MM.1S (cell line): Measurements from ENCODE around the gene NDUFS8.

Source experiments
- DNase-seq: peaks from one replicate; pipeline ENCODE4 v3.0.0-alpha.2; 2015
- H2AFZ ChIP-seq: fragments of 300-600 bp; sonication (generic); 2 replicates; pipeline ENCODE4 v1.6.0; 2016; ENCODE audit warnings: antibody characterized with exemption, low read length
- H3F3A ChIP-seq: fragments of 300-600 bp; sonication (generic); 2 replicates; pipeline ENCODE4 v1.6.1; 2016; ENCODE audit warnings: mild to moderate bottlenecking, antibody characterized with exemption, low read length, moderate library complexity, mixed read lengths; ENCODE audit not compliant: insufficient read depth
- H3K27ac ChIP-seq: fragments of 300-600 bp; sonication (generic); 2 replicates; pipeline ENCODE4 v1.5.1; 2016; ENCODE audit warnings: mild to moderate bottlenecking, low read length
- H3K27me3 ChIP-seq: fragments of 300-600 bp; sonication (generic); replicated peaks from 2 replicates; pipeline ENCODE4 v1.6.0; 2016; ENCODE audit warnings: low read length; ENCODE audit not compliant: insufficient read depth
- H3K36me3 ChIP-seq: fragments of 300-600 bp; sonication (generic); replicated peaks from 2 replicates; pipeline ENCODE4 v1.6.1; 2016; ENCODE audit warnings: mild to moderate bottlenecking, low read length, mixed read lengths; ENCODE audit not compliant: insufficient read depth
- H3K4me1 ChIP-seq: fragments of 300-600 bp; sonication (generic); 2 replicates; pipeline ENCODE4 v1.6.1; 2016; ENCODE audit warnings: low read length, mixed read lengths
- H3K4me2 ChIP-seq: fragments of 300-600 bp; sonication (generic); 2 replicates; pipeline ENCODE4 v1.6.0; 2016; ENCODE audit warnings: low read depth, low read length
- H3K4me3 ChIP-seq: fragments of 300-600 bp; sonication (generic); 2 replicates; pipeline ENCODE4 v1.5.1; 2016; ENCODE audit warnings: low read length, mixed read lengths
- H3K79me2 ChIP-seq: fragments of 300-600 bp; sonication (generic); 2 replicates; pipeline ENCODE4 v1.6.1; 2016; ENCODE audit warnings: mixed run types, low read length, mixed read lengths
- H3K9ac ChIP-seq: fragments of 300-600 bp; sonication (generic); 2 replicates; pipeline ENCODE4 v1.6.1; 2016; ENCODE audit warnings: low read length, mixed read lengths
- H3K9me2 ChIP-seq: fragments of 300-600 bp; sonication (generic); replicated peaks from 2 replicates; pipeline ENCODE4 v1.6.1; 2016; ENCODE audit warnings: mild to moderate bottlenecking, low read length, mixed read lengths; ENCODE audit not compliant: insufficient read depth
- H3K9me3 ChIP-seq: fragments of 300-600 bp; sonication (generic); replicated peaks from 2 replicates; pipeline ENCODE4 v1.6.1; 2016; ENCODE audit warnings: mild to moderate bottlenecking, low read length, mixed read lengths; ENCODE audit not compliant: insufficient read depth
- H4K20me1 ChIP-seq: fragments of 300-600 bp; sonication (generic); 2 replicates; pipeline ENCODE4 v1.6.1; 2016; ENCODE audit warnings: mild to moderate bottlenecking, low read length, moderate library complexity, mixed read lengths; ENCODE audit not compliant: insufficient read depth
- EZH2 ChIP-seq: fragments of 300-600 bp; sonication (generic); optimal IDR thresholded peaks from 2 replicates; pipeline ENCODE3; 2017; ENCODE audit warnings: low read depth, mild to moderate bottlenecking, antibody characterized with exemption, low read length, mixed read lengths
- EZH2phosphoT487 ChIP-seq: fragments of 300-600 bp; sonication (generic); IDR thresholded peaks from 2 replicates; pipeline ENCODE4 v1.6.1; 2018; ENCODE audit warnings: antibody characterized with exemption, low read length
- TF ChIP-seq, protein P1 (sequence below): fragments of 300-600 bp; sonication (generic); IDR thresholded peaks from 2 replicates; pipeline ENCODE4 v1.5.1; 2016; ENCODE audit warnings: antibody characterized with exemption, low read length, mixed read lengths

NDUFS8 gene

DNA sequence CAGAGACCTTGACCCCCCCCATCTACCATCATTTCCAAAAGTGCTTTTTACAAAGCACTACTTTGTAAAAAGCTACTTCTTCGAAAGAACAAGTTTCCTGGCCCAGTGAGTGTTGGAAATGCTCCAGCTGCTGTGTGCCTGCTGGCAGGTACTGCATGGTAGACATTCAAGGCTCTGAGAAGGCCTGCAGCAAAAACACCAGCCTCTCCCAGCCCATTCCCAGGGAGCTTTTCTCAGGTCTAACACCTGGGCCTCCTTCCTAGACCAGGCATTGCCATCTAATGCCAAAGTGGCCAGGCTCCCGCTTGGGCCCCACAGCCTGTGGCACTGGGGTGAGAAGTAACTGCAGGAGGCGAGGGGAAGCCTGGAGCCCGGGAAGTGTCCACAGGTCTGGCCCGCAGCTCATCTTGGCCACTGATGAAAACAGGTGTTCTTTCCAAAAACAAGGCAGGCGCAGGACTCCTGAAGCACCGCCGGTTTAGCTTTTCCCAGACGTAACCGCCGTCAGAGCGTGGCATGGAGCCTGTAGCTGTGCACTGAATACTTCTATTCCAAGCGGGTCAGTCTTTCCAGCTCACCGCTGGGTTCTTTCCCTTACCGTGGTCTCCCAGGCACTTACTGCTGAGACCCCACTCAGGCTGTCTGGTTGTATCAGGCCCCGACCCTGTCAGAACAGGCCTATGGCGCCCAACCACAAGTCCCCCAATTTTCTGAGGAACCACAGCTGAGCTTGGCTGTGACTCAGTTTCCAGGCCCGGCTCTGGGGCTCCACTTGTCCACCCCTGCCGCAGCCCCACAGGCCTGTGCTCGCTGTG, 7.1 kb downstream of the NDUFS8 start:
- Histone ChIP-seq H3K27me3 (no peaks in the 10 kb centered on the region), H3K27ac (peak overlapping the region; percentile 76; the same call in 1 of the 2 replicates), H2AFZ (no peak overlapping the region), H3F3A (peaks cover 27% of the 10 kb centered on the region), H3K4me2 (peak overlapping the region; percentile 95; the same call in 1 of the 2 replicates), H3K36me3 (peaks cover 2% of the 10 kb centered on the region; the same call in 1 of the 2 replicates), H4K20me1 (peaks cover 5% of the 10 kb centered on the region; the same call in 1 of the 2 replicates), H3K9me2 (no peaks in the 10 kb centered on the region), H3K4me3 (no peak overlapping the region), H3K79me2 (peaks cover 57% of the 10 kb centered on the region), H3K9me3 (no peaks in the 10 kb centered on the region), H3K4me1 (peaks cover 16% of the 10 kb centered on the region), H3K9ac (0 out of 2 replicates have a peak overlapping the region, but pooled peaks have one; percentile 84)
- no peak for TF ChIP-seq EZH2
- TF ChIP-seq, protein P1, sequence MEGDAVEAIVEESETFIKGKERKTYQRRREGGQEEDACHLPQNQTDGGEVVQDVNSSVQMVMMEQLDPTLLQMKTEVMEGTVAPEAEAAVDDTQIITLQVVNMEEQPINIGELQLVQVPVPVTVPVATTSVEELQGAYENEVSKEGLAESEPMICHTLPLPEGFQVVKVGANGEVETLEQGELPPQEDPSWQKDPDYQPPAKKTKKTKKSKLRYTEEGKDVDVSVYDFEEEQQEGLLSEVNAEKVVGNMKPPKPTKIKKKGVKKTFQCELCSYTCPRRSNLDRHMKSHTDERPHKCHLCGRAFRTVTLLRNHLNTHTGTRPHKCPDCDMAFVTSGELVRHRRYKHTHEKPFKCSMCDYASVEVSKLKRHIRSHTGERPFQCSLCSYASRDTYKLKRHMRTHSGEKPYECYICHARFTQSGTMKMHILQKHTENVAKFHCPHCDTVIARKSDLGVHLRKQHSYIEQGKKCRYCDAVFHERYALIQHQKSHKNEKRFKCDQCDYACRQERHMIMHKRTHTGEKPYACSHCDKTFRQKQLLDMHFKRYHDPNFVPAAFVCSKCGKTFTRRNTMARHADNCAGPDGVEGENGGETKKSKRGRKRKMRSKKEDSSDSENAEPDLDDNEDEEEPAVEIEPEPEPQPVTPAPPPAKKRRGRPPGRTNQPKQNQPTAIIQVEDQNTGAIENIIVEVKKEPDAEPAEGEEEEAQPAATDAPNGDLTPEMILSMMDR, result no peak
- TF ChIP-seq EZH2phosphoT487, result no peak
- no peak for DNase-seq

DNA sequence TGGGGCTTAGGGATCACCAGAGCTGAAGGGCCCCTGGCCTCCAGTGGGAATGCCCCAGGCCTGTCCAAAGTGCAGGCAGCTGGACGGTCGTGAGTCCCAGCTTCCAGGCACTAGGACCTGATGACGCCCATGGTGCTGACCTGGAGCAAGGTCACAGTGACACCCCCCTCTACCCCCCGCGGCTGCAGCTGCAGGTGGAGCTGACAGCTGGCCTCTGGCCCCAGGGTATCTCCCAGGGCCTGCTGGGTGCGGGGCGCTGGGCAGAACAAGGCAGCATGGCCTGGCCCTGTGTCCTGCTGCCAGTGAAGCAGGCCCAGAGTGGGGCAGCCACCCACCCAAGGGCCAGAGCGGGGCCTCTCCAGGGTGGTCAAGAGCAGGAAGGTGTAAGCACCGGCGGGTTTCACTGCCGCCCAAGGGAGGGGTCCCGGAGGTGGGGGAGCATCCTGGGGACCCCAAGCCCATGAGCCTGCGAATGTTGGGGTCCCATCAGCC, 7.8 kb downstream of the NDUFS8 start:
- Histone ChIP-seq H3K4me2 (peak overlapping the region; percentile 95), H3K27ac (peak overlapping the region; percentile 76; the same call in 1 of the 2 replicates), H3K9me3 (no peaks in the 10 kb centered on the region), H2AFZ (peak overlapping the region; percentile 76), H3F3A (peaks cover 27% of the 10 kb centered on the region), H3K4me1 (peaks cover 16% of the 10 kb centered on the region), H3K79me2 (peaks cover 57% of the 10 kb centered on the region), H3K27me3 (no peaks in the 10 kb centered on the region), H3K9me2 (no peaks in the 10 kb centered on the region), H4K20me1 (peaks cover 5% of the 10 kb centered on the region; the same call in 1 of the 2 replicates), H3K36me3 (peaks cover 2% of the 10 kb centered on the region; the same call in 1 of the 2 replicates), H3K4me3 (peak overlapping the region; percentile 89), H3K9ac (peak overlapping the region; percentile 84)
- TF ChIP-seq, protein P1, result no peak
- TF ChIP-seq EZH2 (no peak), EZH2phosphoT487 (no peak)
- DNase-seq, result peak; percentile 50

DNA sequence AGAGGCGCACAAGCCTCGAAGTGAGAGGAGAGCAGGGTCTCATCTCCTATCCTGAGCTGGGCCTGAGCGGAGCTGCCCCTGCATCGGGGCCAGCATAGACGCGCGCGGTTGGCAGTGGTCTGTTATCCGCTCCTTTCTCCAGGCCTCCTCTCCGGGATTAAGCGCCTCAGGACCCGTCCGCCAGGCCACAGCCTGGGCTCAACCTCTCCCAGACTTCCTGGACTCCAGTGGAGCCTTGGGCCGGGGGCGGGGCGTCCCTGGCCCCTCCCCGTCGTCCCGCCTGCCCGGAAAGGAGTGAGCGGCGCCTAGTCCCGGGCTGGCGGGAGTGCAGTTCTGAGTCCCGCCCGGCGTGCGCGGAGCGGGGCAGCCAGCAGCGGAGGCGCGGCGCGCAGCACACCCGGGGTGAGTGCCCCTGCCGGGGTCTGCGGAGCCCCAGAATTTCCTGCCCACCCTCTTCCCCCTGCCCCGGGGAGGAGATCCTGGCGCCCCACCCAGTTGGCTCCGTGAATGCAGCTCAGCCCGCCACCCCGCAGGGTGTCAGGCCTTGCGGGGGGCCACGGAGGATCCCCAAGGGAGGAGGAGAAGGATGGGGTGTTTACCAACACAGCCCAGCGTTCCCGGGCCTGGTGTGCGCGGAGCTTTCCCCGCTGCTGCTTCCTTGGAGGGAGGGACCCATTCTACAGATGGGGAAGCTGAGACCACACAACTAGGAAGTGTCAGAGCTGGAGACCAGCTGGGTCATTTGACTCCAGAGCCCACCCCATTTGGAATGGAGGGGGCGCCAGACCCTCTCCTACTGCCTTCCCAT, 8.4 kb downstream of the NDUFS8 start, which contains the start of gene TCIRG1:
TSS of gene TCIRG1 (plus strand) at position 308 of the 808 bp plus-strand sequence. CDS start 2,247 bp downstream, outside the sequence.
- Histone ChIP-seq H2AFZ (peak within 1 kb of the TSS; percentile 76), H3K9me2 (no peaks in the 10 kb centered on the region), H3K9ac (peak within 1 kb of the TSS; percentile 84), H3F3A (peaks cover 27% of the 10 kb centered on the region), H3K4me2 (peak within 1 kb of the TSS; percentile 95), H3K27me3 (no peaks in the 10 kb centered on the region), H3K4me3 (peak within 1 kb of the TSS; percentile 89), H3K36me3 (no peaks in the 10 kb centered on the region; the same call in 1 of the 2 replicates), H4K20me1 (peaks cover 5% of the 10 kb centered on the region; the same call in 1 of the 2 replicates), H3K27ac (peak within 1 kb of the TSS; percentile 76; the same call in 1 of the 2 replicates), H3K9me3 (no peaks in the 10 kb centered on the region), H3K4me1 (peaks cover 16% of the 10 kb centered on the region), H3K79me2 (peaks cover 58% of the 10 kb centered on the region)
- peak; percentile 82 for DNase-seq
- TF ChIP-seq EZH2 (no peak), EZH2phosphoT487 (no peak)
- TF ChIP-seq, protein P1, result no peak
